ENCODE results near the gene CEP19. TPM values are rescaled to one million over a fixed set of nuclear protein-coding genes. Genes with fewer than 3 reads are reported as not detected.
A peak's percentile ranks its signal among the peaks of the same experiment; 100 is the strongest.
"Not testable (repeated sequence)": the region's sequence is repeated elsewhere in the genome, so short reads cannot be mapped to it uniquely, and the experiment has no call there.

CEP19 gene
- total RNA-seq, 1 donor from 2014 or later, result 4.5 TPM

GRCh38 chr3:196749125-196749524, 37.1 kb upstream of the CEP19 start:
- no peak overlapping the region for H3K27ac Mint-ChIP-seq
- peaks cover 9% of the 10 kb centered on the region for H3K9me3 Mint-ChIP-seq
- H3K4me3 Mint-ChIP-seq, result no peak overlapping the region

DNA sequence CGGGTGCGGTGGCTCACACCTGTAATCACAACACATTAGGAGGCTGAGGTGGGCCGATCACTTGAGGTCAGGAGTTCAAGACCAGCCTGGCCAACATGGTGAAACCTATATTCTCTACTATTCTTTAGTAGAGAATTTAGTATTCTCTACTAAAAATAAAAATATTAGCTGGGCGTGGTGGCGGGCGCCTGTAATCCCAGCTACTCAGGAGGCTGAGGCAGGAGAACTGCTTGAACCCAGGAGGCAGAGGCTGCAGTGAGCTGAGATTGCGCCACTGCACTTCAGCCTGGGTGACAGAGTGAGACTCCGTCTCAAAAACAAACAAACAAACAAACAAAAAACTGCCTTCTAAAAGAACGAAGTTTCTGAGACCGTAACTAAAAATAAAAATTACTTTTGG, 31.5 kb upstream of the CEP19 start:
- H3K4me1 Mint-ChIP-seq (ENCODE audit: unreplicated experiment); H3K27me3 Mint-ChIP-seq; H3K27ac Mint-ChIP-seq; H3K4me3 Mint-ChIP-seq; H3K9me3 Mint-ChIP-seq; DNase-seq (ENCODE audit: extremely low spot score, unreplicated experiment): not testable (repeated sequence)
- peaks cover 21% of the 10 kb centered on the region for H3K36me3 Mint-ChIP-seq

More at GRCh38 chr3:196749125-196749524, 37.1 kb upstream of the CEP19 start:
- no peak for DNase-seq (ENCODE audit: extremely low spot score, unreplicated experiment)
- Mint-ChIP-seq H3K4me1 (ENCODE audit: unreplicated experiment) (peaks cover 4% of the 10 kb centered on the region), H3K36me3 (peaks cover 38% of the 10 kb centered on the region), H3K27me3 (no peaks in the 10 kb centered on the region)
- TF ChIP-seq, protein P1, sequence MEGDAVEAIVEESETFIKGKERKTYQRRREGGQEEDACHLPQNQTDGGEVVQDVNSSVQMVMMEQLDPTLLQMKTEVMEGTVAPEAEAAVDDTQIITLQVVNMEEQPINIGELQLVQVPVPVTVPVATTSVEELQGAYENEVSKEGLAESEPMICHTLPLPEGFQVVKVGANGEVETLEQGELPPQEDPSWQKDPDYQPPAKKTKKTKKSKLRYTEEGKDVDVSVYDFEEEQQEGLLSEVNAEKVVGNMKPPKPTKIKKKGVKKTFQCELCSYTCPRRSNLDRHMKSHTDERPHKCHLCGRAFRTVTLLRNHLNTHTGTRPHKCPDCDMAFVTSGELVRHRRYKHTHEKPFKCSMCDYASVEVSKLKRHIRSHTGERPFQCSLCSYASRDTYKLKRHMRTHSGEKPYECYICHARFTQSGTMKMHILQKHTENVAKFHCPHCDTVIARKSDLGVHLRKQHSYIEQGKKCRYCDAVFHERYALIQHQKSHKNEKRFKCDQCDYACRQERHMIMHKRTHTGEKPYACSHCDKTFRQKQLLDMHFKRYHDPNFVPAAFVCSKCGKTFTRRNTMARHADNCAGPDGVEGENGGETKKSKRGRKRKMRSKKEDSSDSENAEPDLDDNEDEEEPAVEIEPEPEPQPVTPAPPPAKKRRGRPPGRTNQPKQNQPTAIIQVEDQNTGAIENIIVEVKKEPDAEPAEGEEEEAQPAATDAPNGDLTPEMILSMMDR (conservative IDR thresholded peaks at IDR 0.05), result no peak

DNA sequence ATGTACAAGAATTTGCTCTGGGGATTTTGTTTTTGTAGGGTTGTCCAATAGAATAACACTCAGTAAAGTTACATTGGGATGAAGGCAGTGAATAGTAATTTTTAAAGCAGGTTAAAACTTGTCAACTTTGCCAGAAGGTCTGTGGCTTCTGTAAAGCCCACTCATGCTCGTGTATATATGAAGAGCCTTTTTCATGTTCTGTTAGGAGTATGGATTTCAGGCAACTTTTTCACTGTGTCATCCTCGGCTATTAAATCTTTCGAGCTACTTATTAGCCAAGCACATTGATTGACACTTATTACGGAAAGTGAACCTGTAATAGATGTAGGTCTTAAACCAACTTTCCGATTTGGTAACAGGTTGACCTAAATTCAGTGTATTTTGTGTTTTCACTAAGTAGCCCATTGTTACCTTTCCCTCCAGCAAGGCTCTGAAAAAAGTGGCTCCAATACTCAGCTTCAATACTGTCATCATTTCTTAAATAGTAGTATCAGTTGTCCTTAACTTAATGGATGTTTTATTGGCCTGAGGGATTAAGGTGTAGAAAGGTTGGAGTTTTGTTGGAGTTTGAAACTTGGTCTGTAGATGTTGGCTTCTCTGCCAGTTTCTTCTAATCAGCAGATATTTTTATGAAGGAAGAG, 29.3 kb upstream of the CEP19 start:
- Mint-ChIP-seq H3K4me3 (peak overlapping the region; percentile 99), H3K36me3 (peaks cover 18% of the 10 kb centered on the region), H3K9me3 (peaks cover 5% of the 10 kb centered on the region), H3K27ac (peak overlapping the region; percentile 97), H3K27me3 (no peaks in the 10 kb centered on the region), H3K4me1 (ENCODE audit: unreplicated experiment) (peaks cover 5% of the 10 kb centered on the region)
- no peak for DNase-seq (ENCODE audit: extremely low spot score, unreplicated experiment)
- TF ChIP-seq, protein P1 (conservative IDR thresholded peaks at IDR 0.05), result no peak

DNA sequence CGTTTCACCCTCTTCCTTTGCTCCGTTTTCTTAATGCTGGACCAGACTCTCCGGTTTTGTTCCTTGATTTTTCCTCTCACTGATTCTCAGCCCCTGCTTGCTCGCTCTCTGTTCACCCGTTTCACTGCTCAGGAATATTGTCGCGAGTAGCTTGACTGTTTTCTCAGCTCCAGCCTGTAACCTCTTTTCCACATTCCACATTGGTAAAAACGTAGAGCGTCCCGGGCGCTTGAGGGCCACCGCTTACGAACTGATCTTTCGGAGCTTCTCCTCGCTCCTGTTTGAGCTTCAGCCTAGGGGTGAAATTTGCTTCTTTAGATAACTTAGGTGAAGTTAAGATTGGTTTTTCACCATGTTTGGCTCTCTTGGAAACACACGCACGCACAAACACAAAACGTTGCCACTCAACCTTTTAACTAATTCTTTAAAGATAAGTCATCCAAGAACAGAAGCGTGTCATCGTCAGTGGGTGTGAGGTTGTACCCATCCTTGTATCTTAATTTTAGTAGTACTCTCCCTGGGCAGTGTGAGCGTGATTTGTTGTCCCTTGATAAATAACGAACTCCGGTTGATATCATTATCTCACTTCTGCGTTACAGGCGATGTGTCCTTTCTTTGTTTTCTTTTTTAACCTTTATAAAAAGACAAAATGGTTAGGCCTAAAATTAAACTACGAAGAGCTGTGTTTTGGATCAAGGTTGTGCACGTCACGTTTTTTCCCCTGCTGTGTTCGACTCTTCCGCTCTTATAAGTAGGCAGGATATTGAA, 28.6 kb upstream of the CEP19 start:
- Mint-ChIP-seq H3K9me3 (peaks cover 5% of the 10 kb centered on the region), H3K4me1 (ENCODE audit: unreplicated experiment) (peaks cover 5% of the 10 kb centered on the region), H3K27me3 (no peaks in the 10 kb centered on the region), H3K27ac (peak overlapping the region; percentile 97), H3K4me3 (peak overlapping the region; percentile 99), H3K36me3 (peaks cover 14% of the 10 kb centered on the region)
- no peak for DNase-seq (ENCODE audit: extremely low spot score, unreplicated experiment)
- TF ChIP-seq, protein P1 (conservative IDR thresholded peaks at IDR 0.05), result no peak

DNA sequence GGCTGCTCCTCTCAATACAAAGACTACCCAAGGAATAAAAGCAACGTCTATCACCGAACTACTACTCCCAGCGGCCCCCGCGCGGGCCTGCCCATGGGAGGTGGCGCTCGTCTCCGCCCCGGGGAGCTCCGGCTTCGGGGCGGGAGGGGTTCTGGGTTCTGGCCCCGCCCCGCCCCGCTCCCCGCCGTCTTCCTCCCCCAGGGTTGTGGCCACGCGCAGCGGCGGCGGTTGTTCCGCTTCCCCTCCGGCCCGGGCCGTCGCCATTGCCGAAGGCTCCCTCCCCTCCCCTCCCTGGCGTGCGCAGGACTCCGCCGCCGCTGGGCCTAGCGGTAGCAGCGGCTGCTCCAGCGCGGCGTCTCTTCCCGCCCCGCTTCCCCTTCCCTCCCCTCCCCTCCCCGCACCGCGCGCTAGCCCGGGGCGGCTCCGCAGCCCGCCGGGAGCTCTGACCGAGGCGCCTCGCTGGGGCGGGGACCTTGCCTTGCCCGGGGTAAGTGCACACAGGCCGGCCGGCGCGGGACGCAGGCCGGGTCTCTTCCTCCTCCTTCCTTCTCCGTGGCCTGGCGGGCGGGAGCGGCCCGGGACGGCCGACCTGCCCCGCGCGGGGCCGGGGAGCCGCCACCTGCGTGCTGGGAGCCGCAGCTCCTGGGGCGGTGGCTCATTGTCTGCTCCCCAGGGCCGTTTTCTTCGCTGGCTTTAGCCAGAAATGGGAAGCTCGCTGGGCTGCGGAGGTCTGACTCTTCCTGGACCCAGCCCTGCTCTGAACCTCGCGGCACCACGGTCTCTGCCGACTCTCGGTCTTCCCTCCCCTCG, 27.8 kb upstream of the CEP19 start, which contains the start of gene PAK2:
Gene PAK2 (plus strand): TSS at position 187 of the 810 bp plus-strand sequence. CDS start 42,790 bp downstream, outside the sequence.
- peak within 1 kb of the TSS; percentile 97 for H3K27ac Mint-ChIP-seq

More for the DNA sequence above, 27.8 kb upstream of the CEP19 start, which contains the start of gene PAK2:
- Mint-ChIP-seq H3K27me3 (no peaks in the 10 kb centered on the region), H3K4me3 (peak within 1 kb of the TSS; percentile 99), H3K4me1 (ENCODE audit: unreplicated experiment) (peaks cover 5% of the 10 kb centered on the region), H3K36me3 (peaks cover 17% of the 10 kb centered on the region), H3K9me3 (peaks cover 5% of the 10 kb centered on the region)
- DNase-seq (ENCODE audit: extremely low spot score, unreplicated experiment), result peak; percentile 90
- TF ChIP-seq, protein P1 (conservative IDR thresholded peaks at IDR 0.05), result peak; percentile 30
